DMS 273 (cell line): Measurements from ENCODE around the gene ACCS.

Experiments
- DNase-seq: peaks from one replicate; lab custom pipeline; 2025; ENCODE audit not compliant: unreplicated experiment; lab: John Stamatoyannopoulos, UW

Gene ACCS

DNA sequence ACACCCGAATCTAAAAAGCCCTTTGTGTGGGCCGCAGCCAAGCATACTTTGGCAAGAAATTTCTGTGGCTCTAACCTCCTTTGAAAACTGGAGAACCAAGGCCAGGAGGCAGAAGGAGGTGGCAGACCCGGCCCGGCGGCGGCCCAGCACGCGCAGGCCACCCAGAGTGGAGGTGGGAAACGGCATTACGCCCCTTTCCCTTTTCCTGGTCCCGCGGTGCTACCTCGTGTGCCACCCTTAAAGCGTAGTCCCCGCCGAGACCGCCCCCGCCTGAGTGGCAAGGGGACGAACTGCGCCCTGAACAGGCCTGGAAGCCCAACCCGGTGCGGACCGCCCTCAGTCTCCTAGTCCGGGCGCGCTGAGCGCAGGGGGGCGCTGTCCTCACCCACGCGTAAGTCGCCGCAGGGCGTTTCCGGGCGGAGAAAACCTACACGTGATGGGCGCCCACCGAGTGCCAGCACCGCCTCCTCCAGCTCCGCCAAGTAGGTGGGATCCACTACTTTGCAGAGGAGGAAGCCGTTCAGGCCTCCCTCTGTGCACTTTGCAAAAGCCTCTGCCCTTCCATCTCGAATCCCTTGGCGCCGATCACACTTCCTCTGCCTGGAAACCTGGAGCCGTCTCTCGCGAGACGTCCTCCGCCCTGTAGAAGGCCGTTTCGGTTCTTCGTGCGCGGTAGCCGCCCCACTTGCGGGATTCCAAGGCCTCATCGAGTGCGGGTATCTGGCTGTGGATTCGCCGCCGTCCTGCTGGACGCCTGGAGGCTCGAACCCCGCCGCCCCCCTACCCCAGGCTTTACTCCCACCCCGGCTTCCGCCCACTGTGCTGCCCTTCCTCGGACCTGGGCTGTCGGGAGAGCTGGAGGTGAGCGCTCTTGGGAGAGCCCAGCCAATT lies at the start of gene ACCS:
Gene ACCS, plus strand, starts transcription at position 430 of the 891 bp plus-strand sequence. CDS start 1,358 bp downstream, outside the sequence.
- peak; percentile 95 for DNase-seq

DNA sequence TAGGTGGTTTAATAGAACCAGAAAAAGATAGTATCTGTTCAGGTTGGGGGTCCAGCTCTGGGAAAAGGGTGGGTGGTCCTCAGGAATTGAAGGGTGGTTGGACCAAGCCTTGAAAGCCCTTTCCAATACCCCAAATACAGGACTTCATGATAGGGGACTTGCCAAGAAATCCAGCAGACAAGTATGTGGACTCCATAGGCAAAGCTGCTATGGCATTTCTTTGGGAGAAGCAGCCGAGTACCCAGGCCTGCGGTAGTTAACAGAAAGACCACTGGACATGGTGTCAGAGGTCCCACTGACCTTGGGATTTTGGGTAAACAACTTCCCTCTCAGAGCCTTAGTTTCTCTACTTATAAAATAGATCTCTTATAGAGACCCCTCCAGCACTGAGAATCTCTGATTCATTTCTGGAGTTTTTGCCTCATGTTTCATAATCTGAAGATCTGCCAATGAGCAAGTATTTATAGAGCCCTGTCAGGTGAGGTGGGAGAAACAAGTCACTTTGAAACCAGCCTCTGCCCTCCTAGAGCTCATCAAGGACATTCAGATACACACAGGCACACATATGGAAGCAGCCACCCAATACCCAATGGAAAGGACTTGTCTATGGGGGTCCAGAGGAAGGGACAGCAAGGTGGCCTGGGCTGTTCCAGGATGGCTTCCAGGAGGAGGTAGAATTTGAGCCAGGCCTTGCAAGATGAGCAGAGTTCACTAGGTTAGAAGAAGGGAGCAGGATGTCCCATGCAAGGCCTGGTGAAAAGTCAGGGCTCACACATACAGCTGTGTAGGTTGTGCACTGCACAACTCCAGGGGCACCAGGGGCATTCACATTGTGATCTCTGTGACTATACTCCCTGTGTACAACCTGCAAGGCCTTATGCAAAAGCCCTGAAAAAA lies 49.3 kb upstream of the ACCS start:
- no peak for DNase-seq

DNA sequence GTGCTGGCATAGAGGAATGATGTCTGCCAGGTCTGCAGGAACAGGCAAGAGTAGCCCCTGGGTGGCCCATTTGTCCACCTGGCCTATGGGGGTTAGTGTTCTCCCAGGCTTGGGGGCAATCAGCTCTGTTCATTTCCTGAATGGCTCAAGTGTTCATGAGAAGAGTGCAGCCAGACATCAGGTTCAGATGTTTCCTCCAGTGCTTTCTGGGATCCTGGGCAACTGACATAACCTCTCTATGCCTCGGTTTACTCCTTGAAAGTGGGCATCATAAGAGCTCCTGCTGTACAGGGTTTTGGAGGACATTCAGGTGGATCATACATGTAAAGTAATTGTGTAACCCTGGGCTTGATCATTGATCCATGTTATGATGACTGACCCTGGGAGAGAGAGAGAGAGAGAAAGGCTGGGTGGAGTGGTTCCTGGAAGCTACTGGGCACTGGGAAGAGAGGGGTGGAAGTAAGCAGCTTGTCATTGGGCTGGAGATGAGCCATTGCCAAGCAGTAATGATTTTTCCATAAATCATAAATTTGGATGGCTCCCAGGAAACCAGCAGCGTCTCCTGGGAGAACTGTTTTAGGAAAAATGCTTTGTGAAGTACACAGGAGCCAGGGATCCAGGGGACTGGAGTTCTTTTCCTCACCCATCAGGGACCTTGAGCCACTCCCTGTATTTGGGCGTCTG lies 48.5 kb upstream of the ACCS start:
- DNase-seq: no peak

GRCh38 chr11:44018127-44018521 lies 47.9 kb upstream of the ACCS start:
- DNase-seq: peak; percentile 57

GRCh38 chr11:44018829-44019228 lies 47.2 kb upstream of the ACCS start:
- no peak for DNase-seq

- no peak for DNase-seq
Observed at GRCh38 chr11:44024977-44025376, 41.1 kb upstream of the ACCS start.

GRCh38 chr11:44025727-44026126 lies 40.3 kb upstream of the ACCS start:
- no peak for DNase-seq

DNA sequence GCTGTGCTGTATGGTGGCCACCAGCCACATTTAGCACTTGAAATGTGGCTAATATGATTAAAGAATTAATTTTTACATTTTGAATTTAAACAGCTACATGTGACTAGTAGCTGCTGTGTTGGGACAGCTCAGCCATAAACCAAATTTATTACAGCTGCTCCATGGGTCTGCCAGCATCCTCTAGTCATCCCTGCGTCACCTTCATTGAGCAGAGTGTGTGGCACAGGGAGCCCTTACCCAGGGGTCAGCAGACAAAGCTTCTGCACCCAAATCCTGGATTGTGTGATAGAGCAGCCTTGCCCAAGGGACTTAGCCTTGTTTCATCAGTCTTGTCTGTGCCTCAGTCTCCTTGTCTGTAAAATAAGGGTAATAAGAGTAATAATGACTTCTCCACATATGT lies 37.7 kb upstream of the ACCS start:
- no peak for DNase-seq

DNA sequence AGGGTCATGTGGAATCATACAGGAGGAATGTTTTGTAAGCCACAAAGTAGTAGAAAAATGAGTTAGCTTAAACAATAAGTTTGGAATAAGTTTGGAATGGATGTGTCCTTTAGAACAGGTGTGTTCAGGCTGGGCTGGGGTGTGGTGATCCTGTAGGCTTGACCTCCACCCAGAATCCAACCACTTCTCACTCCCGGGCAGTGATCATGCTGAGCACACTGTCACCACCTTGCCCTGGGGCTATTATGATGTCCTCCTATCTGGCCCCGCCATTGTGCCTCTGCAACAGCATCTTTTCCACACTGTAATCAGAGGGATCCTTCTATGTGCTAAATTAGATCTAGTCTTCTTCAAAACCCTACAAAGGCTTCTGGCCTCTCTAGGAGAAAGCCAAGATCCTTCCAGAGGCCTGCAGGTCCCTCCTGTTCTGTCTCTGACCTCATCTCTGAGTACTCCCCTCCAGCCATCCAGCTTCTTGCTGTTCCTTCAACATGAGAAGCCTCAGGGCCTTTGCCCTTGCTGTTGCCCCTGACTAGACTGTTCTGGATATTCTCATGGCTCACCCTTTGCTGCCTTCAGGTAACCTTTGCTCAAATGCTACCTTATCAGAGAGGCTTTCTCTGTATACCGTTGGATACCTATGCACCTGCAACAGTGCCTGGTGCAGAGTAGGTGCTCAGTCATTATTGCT lies 37.1 kb upstream of the ACCS start:
- no peak for DNase-seq

- DNase-seq: no peak
Observed at GRCh38 chr11:44029507-44029845, 36.6 kb upstream of the ACCS start.

GRCh38 chr11:44029977-44030911 lies 35.8 kb upstream of the ACCS start:
- peak; percentile 32 for DNase-seq

DNA sequence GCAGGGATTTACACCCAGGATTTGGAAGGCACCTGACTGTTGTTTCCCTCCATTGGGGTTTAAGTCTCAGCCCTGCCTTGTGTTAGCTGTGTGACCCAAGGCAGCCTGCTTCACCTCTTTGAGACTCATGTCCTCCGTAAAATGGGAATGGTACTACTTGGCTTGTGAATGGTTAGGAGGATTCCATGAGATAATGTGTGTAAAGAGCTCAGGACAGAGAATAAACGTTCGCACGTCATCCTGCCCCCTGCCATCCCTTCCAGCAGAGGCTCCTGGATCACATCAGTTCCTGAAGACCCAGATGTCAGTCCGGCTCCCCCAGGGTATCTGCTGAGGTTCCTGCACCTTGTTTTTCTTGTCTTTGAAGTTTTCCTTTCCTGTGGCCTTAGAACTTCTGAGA lies 35.1 kb upstream of the ACCS start:
- no peak for DNase-seq

DNA sequence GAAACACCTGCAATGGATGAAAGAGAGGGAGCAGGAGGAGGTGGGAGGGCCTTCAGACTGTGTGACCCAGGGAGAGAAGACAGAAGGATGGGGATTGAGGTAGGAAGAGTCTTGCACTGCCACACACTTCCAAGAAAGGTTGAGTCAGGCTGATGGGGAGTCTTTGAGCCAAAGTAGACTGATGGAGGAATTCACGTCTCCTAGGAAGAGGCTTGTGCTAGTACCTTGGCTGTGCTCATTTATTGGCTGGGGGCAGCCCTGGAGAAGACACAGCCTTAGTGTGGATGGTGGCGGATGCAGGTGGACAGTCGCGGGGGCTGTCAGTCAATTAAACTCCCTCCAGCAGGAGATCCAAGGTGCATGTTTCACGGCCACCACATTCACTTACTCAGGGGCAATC lies 34.5 kb upstream of the ACCS start:
- DNase-seq: no peak

DNA sequence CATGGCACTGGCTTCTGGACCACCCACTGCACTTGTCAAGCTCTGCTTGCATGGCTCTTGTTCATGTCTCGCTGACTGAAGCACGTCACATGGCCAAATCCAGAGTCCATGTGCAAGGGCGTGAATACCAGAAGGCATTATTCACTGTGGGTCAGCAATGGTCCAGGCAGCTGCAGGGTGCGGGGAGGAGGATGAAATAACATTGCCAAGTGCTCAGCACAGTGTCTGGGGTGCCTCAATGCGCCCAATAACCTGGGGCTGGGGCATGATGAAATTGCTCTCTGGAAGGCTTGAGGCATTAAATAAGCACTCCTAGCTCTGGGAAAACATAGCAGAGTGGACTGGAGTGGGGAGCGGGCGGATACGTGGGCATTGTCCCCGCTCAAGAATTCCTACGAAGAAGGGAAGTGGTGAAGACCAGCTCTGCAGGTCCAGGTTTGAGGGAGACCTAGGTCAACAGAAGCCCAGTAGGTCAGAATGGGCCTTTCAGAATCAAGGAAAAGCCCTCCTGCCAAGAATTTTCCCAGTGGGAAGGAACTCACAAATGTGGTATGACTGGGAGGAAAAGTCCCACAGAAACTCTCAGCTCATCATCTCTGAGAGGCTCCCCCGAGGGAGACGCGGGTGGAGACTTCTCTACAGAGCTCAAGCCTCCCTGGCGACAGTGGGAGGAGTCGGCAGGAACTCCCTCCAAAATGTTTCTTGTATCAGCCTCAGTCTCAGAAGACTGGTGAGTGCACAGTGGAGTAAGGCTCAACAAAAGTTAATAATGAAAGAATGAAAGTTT lies 33.6 kb upstream of the ACCS start:
- no peak for DNase-seq

- no peak for DNase-seq
Observed at GRCh38 chr11:44033411-44033850, 32.6 kb upstream of the ACCS start.

DNA sequence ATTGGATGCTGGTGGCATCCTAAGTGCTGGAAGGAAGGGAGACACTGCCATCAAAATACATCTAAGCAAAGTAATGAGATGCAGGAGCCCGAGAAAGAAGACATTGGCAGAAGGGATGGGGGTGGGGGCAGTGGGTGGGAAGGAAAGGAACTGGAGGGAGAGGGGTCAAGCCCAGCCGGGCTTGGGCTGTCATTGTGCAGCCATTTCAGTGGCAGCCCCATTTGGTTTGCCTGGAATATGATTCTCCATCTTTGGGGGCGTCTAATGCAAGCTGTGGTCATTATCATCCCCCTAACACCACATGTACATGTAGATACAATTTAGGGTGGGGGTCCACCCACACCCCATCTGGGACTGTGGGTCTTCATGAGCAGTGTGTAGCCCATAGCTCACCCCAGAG lies 32.2 kb upstream of the ACCS start:
- no peak for DNase-seq

DNA sequence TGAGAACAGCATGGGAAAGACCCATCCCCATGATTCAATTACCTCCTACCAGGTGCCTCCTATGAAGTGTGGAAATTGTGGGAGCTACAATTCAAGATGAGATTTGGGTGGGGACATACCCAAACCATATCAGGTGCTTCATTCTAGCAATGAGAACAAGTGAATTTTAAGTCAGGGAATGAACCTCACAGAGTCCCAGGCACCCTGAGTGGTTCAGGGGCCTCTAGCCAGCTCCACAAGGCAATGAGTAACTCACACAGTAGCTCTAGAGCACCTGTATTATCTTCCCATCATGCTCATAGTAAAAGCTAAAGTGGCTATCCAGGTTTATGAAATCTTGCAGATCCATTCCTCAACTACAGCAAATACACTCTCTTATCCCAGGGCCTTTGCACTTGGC lies 31.4 kb upstream of the ACCS start:
- DNase-seq: no peak

DNA sequence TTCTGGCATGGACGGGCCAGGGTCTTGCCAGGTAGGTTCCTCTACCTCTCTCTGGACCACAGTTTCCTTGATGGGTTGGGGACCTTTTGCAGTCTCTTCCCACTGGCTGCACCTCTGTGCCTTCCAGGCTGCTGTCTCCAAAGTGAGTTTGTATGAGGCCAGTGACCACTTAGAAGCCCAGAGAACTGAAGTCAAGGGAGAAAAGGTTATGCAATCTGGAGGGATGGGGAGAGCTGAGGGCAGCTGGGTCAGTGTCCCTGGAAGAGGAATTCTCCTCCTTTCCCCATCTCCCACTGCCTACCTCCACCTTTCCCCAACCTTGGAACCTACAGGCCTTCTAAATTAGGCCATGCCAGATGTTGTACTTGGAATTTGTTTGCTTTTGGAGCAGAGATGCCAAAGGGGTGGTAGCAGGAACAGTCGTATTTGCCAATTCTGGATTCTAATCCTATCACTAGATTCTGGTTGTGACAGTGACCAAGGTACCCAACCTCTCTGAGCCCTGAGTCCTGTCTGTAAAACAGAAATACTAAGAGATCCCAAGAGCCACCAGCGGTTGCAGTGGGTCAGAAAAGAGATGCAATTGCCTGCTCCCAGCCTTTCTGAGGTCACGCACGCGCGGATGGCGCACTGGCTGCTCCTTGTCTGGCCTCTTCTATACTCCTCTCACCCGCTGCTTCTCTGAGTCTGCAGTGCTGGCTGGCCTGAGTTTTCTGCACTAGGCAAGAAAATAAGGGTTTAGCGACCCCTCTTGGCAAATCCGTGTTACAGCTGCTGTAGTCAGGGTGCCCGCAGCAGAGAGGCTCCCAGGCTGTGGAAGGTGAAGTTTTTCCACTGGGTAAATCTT lies 29.0 kb upstream of the ACCS start:
- peak; percentile 89 for DNase-seq
